Suprapubic skin (tissue), 4 donors: ENCODE data around the gene EPAS1. TPM values are rescaled to one million over a fixed set of nuclear protein-coding genes. Genes with fewer than 3 reads are reported as not detected.

Experiments used
- DNase-seq, 2 donors: peaks; one replicate each; pipeline ENCODE4 v3.0.0-alpha.2; 2019; ENCODE audit warnings: low spot score in 2 of 2
- H3K27ac ChIP-seq: fragments of 200-600 bp; sonication (generic); one replicate; pipeline ENCODE4 v1.5.1; 2019
- H3K27me3 ChIP-seq: fragments of 200-600 bp; sonication (generic); one replicate; pipeline ENCODE4 v1.5.1; 2019
- H3K36me3 ChIP-seq: fragments of 200-600 bp; sonication (generic); one replicate; pipeline ENCODE4 v1.5.1; 2019
- H3K4me1 ChIP-seq: fragments of 200-600 bp; sonication (generic); one replicate; pipeline ENCODE4 v1.5.1; 2019
- H3K4me3 ChIP-seq: fragments of 200-600 bp; sonication (generic); one replicate; pipeline ENCODE4 v1.5.1; 2019; ENCODE audit warnings: mild to moderate bottlenecking
- H3K9me3 ChIP-seq: fragments of 200-600 bp; sonication (generic); one replicate; pipeline ENCODE4 v1.5.1; 2019
- EP300 ChIP-seq: sonication (generic); formaldehyde crosslinking; IDR thresholded peaks from one replicate; pipeline ENCODE4 v1.6.1; 2017; ENCODE audit warnings: antibody characterized with exemption
- POLR2A ChIP-seq, 2 donors: fragments of 450-650 bp; IDR thresholded peaks; one replicate each; pipeline ENCODE4 v1.6.1; 2017; ENCODE audit warnings: antibody characterized with exemption in 2 of 2, mild to moderate bottlenecking in 2 of 2, moderate library complexity in 2 of 2
- POLR2AphosphoS5 ChIP-seq, 3 donors: sonication (generic); formaldehyde crosslinking; IDR thresholded peaks; one replicate each; pipeline ENCODE4 v1.6.1; 2017; ENCODE audit warnings: antibody characterized with exemption in 3 of 3
- WGBS: methylation state at CpG from one replicate; pipeline ENCODE4 v1.1.5; 2018; 5-methylcytosine and 5-hydroxymethylcytosine counted together
- total RNA-seq, 4 donors: library from RNA; depleted of rRNA; stranded (reverse); fragments of >200 nt; gene quantifications; one replicate each; pipeline ENCODE4 v1.1.0, GENCODE V29; 2016
- TF ChIP-seq, protein P1 (sequence below), 2 donors: fragments of 200-600 bp in 1 of 2; fragments of 450-650 bp in 1 of 2; sonication (generic) in 1 of 2; IDR thresholded peaks; one replicate each; pipeline ENCODE4 v1.5.1; 2016 to 2019; ENCODE audit warnings: antibody characterized with exemption in 2 of 2, mild to moderate bottlenecking in 1 of 2, moderate library complexity in 1 of 2

Gene EPAS1
- total RNA-seq, 4 donors from 2014 or later, result 110 to 271 (median 142) TPM

DNA sequence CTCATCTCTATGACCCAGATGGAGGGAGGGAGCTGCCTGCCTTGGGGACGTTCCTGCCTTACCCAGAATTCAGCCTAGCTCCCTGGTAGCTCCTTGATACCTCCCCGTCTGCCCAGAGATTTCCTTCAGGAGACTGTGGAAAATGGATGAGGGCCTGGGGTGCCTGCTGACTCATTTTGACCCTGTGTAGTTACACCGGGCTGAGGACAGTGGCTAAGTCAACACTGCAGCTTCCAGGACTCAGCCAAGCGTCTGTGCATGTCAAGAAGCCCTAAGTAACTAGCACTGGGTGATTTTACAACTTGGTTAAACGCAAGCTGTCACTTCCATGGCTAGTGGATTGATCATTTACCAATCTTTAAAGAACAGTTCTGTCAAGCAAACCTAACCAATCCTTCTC is 23.3 kb upstream of the EPAS1 start:
- 84% methylated on average over 4 of the region's 5 CpGs for WGBS
- H3K4me1 ChIP-seq, result peaks cover 14% of the 10 kb centered on the region
- TF ChIP-seq POLR2A (IDR thresholded peaks at IDR 0.05) (no peak), EP300 (no peak), POLR2AphosphoS5 (IDR thresholded peaks at IDR 0.05) (no peak)
- TF ChIP-seq, protein P1, sequence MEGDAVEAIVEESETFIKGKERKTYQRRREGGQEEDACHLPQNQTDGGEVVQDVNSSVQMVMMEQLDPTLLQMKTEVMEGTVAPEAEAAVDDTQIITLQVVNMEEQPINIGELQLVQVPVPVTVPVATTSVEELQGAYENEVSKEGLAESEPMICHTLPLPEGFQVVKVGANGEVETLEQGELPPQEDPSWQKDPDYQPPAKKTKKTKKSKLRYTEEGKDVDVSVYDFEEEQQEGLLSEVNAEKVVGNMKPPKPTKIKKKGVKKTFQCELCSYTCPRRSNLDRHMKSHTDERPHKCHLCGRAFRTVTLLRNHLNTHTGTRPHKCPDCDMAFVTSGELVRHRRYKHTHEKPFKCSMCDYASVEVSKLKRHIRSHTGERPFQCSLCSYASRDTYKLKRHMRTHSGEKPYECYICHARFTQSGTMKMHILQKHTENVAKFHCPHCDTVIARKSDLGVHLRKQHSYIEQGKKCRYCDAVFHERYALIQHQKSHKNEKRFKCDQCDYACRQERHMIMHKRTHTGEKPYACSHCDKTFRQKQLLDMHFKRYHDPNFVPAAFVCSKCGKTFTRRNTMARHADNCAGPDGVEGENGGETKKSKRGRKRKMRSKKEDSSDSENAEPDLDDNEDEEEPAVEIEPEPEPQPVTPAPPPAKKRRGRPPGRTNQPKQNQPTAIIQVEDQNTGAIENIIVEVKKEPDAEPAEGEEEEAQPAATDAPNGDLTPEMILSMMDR (IDR thresholded peaks at IDR 0.05), result no peak
- H3K27me3 ChIP-seq, result no peaks in the 10 kb centered on the region
- H3K4me3 ChIP-seq, result no peak overlapping the region
- no peaks in the 10 kb centered on the region for H3K9me3 ChIP-seq
- no peak for DNase-seq
- no peaks in the 10 kb centered on the region for H3K36me3 ChIP-seq
- H3K27ac ChIP-seq, result no peak overlapping the region

DNA sequence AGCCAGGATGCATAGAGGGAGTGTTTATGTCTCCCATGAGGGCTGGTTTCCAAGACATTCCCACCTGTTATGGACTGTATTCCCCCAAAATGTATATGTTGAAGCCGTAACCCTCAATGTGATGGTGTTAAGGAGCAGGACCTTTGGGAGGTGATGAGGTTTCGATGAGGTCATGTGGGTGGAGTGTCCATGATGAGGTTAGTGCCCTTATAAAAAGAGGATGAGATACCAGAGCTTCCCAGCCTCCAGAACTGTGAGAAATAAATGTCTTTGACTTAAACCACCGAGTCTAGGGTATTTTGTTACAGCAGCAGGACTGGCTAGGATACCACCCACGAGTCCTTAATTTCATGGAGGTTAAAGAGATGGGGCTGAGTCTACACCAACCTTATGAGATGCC is 22.6 kb upstream of the EPAS1 start:
- no peak for DNase-seq
- Histone ChIP-seq H3K27ac (no peak overlapping the region), H3K9me3 (no peaks in the 10 kb centered on the region), H3K27me3 (no peaks in the 10 kb centered on the region), H3K36me3 (no peaks in the 10 kb centered on the region), H3K4me3 (no peak overlapping the region), H3K4me1 (peaks cover 8% of the 10 kb centered on the region)
- 93% methylated on average over 4 of the region's 4 CpGs for WGBS
- no peak for TF ChIP-seq POLR2AphosphoS5 (IDR thresholded peaks at IDR 0.05)
- TF ChIP-seq, protein P1 (IDR thresholded peaks at IDR 0.05), result no peak
- no peak for TF ChIP-seq POLR2A (IDR thresholded peaks at IDR 0.05)
- no peak for TF ChIP-seq EP300

DNA sequence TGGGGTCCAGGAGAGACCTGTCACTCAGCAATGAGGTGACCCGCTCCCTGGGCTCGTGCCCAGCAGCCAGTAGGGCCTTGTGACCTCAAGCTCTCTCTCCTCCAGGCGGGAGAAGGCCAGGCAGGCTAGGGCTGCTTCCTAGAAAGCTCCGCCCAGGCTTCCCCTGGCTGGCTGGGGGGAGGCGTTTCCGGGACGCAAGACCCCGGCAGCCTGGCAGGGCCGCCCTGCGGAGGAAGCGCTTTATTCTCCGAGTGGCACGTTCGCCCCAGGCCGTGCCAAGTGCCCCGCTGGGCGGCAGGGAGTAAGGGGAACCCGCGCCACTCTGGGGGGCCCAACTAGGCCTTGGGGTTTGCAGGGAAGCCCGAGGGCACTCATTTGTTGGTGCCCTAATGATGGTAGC is 21.2 kb upstream of the EPAS1 start:
- no peak for DNase-seq
- TF ChIP-seq POLR2AphosphoS5 (IDR thresholded peaks at IDR 0.05), result peak in 1 of 3 donors; percentile 22
- TF ChIP-seq EP300, result no peak
- no peak for TF ChIP-seq POLR2A (IDR thresholded peaks at IDR 0.05)
- TF ChIP-seq, protein P1 (IDR thresholded peaks at IDR 0.05), result no peak
- Histone ChIP-seq H3K27me3 (no peaks in the 10 kb centered on the region), H3K36me3 (no peaks in the 10 kb centered on the region), H3K9me3 (no peaks in the 10 kb centered on the region), H3K4me3 (no peak overlapping the region), H3K4me1 (peaks cover 8% of the 10 kb centered on the region), H3K27ac (peak overlapping the region; percentile 2)
- 69% methylated on average over 14 of the region's 20 CpGs for WGBS

DNA sequence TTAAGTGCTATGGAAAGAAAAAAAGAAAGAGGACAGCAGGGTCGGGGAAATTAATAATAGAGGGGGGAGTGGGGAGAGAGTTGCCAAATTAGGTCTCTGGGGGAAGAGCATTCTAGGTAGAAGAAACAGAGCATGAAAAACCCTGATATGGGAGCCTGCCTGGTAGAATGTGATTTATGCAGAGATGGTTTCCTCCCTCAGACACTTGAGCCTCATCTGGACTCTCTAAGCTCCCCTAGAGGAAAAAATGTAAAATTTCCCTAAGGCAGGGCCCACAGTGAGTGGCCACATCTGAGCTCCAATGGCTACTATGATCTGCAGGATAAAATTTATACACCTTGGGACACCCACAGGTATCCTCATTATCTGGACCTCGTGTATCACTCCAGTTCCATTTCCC is 20.6 kb upstream of the EPAS1 start:
- H3K9me3 ChIP-seq, result no peaks in the 10 kb centered on the region
- no peaks in the 10 kb centered on the region for H3K36me3 ChIP-seq
- peaks cover 8% of the 10 kb centered on the region for H3K4me1 ChIP-seq
- no peak for TF ChIP-seq EP300
- TF ChIP-seq, protein P1 (IDR thresholded peaks at IDR 0.05), result no peak
- no peak for TF ChIP-seq POLR2AphosphoS5 (IDR thresholded peaks at IDR 0.05)
- TF ChIP-seq POLR2A (IDR thresholded peaks at IDR 0.05), result no peak
- H3K27me3 ChIP-seq, result no peaks in the 10 kb centered on the region
- H3K4me3 ChIP-seq, result no peak overlapping the region
- WGBS, result 60% methylated on average over 2 of the region's 2 CpGs
- DNase-seq, result no peak
- no peak overlapping the region for H3K27ac ChIP-seq

DNA sequence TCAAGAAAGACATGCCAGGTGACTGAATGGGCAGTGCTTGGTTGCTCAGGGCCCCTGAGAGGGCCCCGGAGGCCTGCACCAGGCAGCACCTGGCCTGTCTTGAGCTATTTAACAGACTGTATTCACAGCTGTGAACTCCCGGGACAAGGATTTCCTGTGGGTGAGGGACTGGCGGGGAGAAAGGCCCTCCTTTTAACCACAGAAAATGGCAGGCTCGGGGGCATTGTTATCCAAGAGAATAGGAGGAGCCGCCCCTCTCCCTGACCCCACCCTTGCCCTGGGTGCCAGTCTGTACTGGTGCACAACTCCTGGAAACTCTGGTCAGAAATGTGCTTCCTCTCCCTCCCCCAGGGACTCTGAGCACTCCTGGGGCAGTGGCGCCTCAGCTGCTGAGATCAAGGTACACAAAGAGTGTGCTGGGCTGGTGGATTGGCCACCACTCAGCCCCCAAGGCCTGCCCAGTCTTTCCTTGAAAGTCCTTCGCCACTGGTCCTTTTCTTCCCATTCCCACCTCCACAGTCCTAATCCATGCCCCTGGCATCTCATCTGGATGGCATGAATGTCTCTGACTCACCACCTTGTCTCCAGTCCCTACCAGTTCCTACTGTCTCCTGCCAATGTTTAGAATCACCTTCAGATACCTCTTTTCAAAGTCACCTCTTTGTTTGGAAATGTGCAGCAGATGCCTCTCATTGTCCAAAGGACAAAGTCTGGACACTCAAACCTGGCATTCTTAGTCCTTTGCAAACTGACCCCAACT is 19.6 kb upstream of the EPAS1 start:
- DNase-seq, result no peak
- Histone ChIP-seq H3K27me3 (no peaks in the 10 kb centered on the region), H3K9me3 (no peaks in the 10 kb centered on the region), H3K4me1 (peaks cover 8% of the 10 kb centered on the region), H3K36me3 (no peaks in the 10 kb centered on the region), H3K4me3 (no peak overlapping the region), H3K27ac (no peak overlapping the region)
- no peak for TF ChIP-seq EP300
- TF ChIP-seq, protein P1 (IDR thresholded peaks at IDR 0.05), result no peak
- no peak for TF ChIP-seq POLR2A (IDR thresholded peaks at IDR 0.05)
- TF ChIP-seq POLR2AphosphoS5 (IDR thresholded peaks at IDR 0.05), result no peak
- 81% methylated on average over 6 of the region's 7 CpGs for WGBS
